GM18861 (cell line): Measurements from ENCODE around the gene MEMO1.
"Not testable (repeated sequence)": the region's sequence is repeated elsewhere in the genome, so short reads cannot be mapped to it uniquely, and the experiment has no call there.

Experiments used
- ATAC-seq: cut with Tn5 transposase; IDR thresholded peaks from one replicate; pipeline ENCODE4 v1.9.1; 2021; ENCODE audit not compliant: unreplicated experiment

Gene MEMO1

DNA sequence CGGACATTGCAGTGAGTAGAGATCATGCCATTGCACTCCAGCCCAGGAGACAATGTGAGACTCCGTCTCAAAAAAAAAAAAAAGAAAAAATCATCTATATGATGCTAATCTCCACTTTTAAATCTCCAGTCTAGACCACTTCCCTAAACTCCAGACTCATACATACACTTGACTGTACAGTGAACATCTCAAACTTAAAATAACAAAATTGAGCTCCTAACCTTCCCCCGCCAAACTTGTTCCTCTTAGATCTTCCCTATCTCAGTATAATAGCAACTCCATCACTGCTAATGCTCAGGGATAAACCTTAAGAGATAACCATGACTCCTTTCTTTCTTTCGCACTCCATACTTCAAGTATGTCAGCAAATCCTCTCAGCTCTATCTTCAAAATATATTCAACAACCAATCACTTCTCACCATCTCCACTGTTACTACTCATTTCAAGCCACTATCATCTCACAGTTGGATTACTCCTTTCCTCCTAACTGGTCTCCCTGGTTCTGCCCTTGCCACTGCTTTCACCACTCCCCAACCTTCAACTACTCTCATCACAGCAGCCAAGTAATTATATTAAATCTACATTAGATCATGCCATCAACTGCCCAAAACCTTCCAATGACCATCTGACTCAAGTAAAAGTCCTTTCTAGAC, 12.0 kb downstream of the MEMO1 start:
- no peak for ATAC-seq

DNA sequence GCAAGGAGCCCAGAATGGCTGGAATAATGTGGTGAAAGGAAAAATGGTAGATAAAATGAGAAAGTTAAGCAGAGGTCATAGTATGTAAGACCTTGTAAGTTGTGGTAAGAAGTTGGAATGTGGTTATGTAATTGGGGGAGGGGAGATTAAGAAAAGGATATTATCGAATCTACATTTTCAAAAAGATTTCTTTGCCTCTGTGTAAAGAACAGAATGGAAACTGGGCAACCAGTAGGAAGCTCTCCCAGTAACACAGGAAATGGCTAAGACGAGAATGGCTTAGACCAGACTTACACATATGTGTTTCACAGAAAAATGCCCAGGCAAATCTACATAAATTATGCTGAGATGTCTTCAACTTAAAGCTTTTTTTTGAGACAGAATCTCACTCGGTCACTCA, 13.2 kb downstream of the MEMO1 start:
- no peak for ATAC-seq

DNA sequence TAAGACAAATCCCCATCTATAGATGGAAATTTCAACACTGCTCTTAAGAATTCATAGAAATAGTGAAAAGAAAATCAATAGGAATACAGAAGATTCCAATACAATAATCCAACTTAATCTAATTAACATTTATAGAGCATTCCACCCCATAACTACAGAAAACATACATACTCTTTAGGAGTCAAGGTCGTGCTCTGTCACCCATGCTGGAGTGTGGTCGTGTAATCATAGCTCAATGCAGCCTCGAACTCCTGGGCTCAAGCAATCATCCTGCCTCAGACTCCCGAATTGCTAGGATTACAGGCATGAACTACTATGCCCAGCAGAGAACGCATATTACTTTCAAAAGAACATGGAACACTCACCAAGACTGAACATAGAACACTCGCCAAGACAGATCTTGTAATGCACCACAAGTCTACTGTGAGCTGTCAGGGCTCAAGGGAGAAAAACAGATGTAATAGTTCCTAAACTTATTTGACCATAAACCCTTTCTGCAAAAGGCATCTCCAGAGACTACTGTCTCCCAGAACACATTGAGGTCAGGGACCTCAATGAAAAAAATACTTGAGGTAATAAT, 14.1 kb downstream of the MEMO1 start:
- no peak for ATAC-seq

DNA sequence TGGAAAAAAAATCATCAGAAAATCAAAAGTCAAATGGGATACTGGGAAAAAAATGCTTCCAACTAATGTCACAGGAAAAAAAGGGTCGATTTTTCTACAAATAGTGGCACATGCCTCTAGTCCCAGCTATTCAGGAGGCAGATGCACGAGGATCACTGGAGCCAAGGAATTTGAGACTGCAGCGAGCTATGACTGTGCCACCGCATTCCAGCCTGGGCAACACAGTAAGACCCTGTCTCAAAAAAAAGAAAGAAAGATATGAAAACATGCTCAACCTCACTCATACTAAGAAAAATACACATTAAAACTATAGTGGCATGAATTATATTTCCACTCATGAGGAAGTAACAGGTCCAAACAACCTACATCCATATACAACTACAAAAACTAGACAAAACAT, 17.9 kb downstream of the MEMO1 start:
- ATAC-seq, result no peak

DNA sequence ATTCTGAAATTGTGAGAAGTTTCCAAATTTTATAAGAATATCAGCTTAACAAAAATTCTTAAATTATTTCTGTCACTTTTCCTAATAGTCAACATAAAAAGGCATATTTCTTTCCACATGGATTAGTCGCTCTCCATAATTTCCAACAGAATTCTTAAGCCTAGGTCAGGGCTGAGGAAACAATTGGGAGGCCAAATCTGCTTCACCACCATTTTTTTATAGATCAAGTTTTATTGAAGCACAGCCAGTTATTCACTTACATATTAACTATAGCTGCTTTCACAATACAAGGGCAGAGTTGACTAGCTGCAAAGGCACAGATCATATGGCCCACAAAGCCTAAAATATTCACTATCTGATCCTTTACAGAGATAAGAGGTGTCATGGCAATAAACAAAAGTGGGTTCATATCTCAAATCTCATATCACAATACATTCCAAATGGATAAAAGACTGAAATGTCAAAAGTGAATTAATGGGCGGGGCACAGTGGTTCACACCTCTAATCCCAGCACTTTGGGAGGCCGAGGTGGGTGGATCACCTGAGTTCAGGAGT, 18.7 kb downstream of the MEMO1 start:
- ATAC-seq, result no peak

DNA sequence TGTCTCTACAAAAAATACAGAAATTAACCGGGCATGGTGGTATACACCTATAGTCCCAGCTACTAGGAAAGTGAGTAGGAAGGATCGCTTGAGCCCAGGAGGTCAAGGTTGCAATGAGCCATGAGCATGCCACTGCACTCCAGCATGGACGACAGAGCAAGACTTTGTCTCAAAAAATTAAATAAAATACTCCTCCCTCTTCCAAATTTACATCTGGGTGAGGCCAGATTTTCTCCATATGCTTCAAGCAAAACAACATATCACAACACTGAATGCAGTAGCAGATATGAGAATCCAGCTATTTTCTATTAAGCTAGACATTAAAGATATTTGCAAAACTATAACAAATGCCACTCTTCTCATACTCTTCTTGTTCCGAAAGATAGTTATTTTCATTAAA, 20.9 kb downstream of the MEMO1 start:
- ATAC-seq, result no peak

DNA sequence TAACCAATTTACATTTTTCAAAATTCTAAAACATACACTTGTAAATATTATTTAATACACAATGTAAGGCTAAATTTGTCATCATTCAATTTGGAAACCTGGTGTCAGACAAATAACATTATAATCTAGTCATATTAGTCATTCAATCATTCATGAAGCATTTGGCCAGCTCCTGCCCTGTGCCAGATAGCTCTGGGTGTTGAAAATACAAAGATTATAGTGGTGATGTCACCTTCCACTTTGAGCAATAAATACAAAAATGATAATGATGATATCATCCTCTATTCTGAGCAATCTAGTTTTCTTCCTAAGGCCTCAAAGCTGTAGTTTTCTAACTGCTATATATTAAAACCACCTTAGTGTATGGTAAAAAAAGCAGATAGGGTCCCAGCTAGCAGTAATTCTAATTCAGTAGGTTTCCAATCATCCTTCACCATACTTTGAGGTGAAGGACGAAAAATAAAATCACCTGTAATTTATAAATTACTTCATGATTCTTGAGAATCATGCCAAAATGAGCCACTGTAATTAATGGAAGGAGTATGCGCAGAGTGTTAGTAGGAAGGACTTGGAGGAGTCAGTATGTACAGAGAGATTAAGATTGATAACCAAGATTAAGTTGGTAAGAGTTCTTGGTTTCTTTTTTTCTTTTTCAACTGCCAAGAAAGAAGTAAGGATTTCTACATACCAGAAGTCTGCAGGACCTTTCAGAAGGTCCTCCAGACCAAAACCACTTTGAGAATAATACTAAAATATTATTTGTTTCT, 23.2 kb downstream of the MEMO1 start:
- no peak for ATAC-seq

DNA sequence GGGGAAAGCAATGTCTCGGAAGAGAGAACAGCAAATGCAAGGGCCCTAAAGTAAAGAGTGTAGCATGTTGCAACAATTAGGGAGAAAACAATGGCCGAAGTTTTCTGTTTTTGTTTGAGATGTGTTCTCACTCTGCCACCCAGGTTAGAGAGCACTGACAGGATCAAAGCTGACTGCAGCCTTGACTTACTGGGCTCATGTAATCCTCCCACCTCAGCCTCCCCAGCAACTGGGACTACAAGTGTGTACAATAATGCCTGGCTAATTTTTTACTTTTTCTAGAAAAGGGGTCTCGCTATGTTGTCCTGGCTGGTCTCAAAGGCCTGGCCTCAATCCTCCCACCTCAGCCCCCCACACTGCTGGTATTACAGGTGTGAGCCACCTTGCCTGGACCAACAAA, 23.9 kb downstream of the MEMO1 start:
- no peak for ATAC-seq

DNA sequence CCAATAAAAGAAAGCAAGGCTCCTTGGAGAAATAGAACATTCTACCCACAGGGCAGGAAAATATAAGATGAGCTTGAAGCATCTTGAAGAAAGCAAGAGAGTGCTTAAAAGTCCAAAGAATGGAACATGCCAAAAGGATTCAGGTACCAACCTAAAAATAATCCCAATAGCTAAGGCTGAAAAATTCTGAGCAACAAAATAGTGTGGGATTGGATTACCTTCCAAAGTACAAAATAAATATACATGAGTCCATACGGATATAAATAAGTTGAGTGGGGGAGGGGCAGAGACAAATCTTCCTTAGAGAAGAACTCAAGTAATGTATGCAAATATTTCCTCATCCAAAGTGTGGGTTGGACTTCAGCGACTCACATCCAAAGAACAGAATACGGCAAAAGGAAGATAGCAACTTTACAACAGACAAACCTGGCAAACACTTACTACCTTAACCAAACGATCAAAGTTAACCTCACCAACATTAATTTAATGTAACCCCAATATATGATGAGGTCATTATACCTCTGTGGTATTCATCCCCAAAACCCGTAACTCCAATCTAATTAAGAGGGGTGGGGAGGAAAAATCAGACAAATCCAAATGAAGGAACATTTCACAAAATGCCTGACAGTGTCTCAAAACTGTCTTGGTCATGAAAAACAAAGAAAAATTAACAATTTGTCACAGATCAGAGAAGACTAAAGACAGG, 26.9 kb downstream of the MEMO1 start:
- no peak for ATAC-seq

DNA sequence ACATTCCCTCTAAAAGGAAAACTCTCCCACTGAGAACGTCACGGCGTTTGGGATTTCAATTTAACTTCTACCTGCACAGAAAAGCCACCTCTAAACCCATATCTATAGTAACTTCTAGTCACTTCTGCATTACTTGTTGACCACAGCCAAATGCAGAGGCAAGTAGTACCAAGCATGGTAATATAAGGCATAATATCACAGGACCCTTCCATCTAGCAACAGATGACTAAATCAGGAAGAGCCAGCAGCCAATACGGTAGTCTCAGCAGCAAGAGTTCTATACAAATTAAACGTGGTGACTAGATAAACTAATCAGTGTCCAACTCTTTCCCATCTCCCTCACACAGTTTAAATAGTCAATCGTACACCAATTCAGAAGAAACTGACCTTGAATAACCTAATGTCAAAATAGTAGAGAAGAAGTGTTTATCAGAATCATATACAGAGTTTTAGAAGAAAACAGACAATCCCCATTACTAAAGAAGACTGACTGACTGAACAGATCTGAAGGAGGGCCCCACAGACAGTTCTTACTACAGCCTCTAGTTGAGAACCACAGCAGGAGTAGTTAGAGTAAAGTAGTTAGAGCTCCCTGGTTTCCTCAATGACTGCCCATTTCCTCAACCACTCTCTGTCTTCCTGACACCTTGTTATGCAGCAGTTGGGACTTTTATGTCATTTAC, 30.0 kb downstream of the MEMO1 start:
- ATAC-seq, result peak; percentile 99

DNA sequence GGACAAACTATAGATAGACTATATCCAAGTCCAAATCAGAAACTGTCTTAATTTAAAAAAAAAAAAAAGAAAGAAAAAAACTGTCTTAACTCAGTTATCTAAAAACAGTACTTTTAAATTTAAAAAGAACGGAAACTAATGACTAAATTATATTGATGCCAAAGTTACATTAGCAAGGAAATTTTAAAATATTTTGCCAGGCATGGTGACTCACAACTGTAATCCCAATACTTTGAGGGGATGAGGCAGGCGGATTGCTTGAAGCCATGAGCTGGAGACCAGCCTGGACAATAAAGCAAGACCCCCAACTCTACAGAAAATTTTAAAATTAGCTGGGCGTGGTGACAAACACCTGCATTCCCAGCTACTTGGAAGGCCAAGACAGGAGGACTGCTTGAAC, 30.9 kb downstream of the MEMO1 start:
- ATAC-seq, result no peak

DNA sequence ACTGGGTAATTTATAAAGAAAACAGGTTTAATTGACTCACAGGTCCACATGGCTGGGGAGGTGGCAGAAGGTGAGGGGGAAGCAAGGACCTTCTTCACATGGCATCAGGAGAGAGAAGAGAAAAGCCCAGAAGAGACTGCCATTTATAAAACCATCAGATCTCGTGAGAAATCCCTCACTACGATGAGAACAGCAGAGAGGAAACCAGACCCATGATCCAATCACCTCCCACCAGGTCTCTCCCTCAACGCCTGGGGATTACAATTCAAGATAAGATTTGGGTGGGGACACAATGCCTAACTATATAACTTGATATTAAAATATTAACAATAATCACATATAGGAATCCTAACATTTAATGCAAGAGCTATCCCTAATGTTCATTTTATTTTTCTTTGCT, 31.8 kb downstream of the MEMO1 start:
- ATAC-seq, result no peak

DNA sequence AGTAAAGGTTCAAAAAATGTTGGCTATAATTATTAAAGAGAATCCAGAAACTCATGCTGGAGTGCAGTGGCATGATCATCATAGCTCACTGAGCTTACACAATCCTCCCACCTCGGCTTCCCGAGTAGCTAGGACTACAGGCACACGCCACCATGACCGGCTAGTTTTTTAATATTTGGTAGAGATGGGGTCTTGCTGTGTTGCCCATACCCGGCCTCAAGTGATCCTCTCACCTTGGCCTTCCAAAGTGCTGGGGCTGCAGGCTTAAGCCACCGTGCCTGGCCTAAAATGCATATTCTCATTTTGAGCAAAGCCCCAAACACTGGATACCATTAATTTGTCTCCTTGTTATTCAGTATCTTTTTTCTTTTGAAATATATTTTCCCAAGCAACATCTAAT, 32.4 kb downstream of the MEMO1 start:
- ATAC-seq, result no peak

DNA sequence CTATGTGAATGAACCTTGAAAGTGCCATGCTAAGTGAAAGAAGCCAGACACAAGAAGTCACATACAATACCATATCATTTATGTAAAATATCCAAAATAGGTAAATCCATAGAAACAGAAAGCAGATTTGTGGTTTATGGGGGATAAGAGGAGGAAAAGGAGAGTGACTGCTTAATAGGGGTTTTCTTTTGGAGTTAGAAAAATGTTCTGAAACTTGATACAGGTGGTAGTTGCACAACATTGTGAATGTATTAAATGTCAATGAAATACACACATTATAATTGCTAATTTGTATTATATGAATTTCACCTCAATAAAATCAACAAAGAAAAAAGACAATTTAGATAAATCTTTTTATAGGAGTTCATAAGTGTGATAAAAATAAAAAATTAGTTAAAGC, 37.1 kb downstream of the MEMO1 start:
- no peak for ATAC-seq

DNA sequence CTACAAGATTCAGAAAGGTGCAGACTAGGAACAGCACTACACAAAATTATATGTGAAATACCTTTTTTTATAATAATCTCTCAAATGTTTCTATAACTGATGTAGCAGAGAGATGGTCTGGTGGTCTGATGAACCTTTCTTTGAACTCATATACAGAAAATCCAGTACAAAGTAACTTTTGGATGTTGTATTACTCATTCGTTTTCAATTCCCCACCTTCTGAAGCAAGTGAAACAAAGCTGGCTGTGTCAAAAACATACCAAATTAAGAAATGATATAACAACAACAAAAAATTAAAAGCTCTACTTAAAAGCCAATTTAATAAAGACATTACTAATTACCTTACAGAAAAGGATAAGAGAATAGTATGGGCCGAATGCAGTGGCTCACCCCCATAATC, 38.7 kb downstream of the MEMO1 start:
- ATAC-seq, result no peak

DNA sequence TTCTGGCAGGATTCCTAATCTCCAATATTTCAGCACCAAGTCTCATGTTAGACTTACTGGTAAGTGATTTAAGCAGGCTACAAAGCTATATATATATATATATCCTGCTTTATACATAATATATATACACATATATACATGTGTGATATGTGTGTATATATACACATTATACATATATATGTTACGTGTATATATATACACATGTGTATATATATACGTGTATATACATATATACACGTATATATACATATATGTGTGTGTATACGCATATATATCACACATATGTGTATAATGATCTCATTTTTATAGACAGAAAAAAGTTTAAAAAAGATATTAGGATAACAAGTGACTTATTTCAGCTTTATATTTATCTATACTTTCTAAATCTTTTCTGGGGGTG, 41.6 kb downstream of the MEMO1 start:
- no peak for ATAC-seq

DNA sequence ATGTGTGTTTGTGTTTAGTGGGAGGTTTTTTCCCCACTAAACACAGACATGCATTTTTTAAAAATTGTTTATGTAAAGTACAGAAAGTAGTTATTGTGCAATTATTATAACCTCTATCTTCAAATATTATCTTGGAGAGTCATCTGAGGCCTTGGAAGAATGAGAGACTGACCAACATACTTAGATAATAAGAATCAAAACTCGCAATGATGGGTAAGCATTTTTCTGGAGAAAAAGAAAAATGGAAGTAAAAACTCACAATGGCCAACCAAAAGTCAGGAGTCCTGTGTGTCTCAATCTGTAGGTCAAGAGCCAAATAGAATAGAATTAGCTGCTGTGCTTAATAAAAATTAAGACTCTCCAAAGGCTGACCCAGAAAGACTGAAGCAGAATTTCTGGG, 43.0 kb downstream of the MEMO1 start:
- no peak for ATAC-seq

DNA sequence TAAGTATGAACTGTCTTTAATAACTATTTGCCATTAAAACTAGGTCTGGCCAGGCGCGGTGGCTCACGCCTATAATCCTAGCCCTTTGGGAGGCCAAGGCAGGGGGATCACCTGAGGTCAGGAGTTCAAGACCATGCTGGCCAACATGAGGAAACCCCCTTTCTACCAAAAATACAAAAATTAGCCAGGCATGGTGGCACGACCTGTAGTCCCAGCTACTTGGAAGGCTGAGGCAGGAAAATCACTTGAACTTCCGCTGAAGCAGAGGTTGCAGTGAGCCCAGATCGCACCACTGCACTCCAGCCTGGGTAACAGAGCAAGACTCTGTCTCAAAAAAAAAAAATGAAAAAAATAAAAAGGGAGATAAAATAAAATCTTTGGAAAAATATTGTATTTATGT, 44.4 kb downstream of the MEMO1 start:
- not testable (repeated sequence) for ATAC-seq

DNA sequence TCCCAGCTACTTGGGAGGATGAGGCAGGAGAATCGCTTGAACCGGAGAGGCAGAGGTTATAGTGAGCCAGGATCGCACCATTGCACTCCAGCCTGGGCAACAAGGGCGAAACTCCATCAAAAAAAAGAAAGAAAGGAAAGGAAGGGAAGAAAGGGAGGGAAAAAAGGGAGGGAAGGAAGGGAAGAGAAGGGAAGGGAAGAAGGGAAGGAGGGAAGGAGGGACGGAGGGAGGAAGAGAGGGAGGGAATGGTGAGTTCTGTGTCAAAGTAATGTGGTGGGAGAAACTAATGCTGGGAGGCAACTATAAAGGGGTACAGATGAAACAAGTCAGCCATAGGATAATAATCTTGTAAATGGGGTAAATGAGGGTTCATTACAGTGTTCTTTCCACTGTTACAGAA, 45.7 kb downstream of the MEMO1 start:
- no peak for ATAC-seq

DNA sequence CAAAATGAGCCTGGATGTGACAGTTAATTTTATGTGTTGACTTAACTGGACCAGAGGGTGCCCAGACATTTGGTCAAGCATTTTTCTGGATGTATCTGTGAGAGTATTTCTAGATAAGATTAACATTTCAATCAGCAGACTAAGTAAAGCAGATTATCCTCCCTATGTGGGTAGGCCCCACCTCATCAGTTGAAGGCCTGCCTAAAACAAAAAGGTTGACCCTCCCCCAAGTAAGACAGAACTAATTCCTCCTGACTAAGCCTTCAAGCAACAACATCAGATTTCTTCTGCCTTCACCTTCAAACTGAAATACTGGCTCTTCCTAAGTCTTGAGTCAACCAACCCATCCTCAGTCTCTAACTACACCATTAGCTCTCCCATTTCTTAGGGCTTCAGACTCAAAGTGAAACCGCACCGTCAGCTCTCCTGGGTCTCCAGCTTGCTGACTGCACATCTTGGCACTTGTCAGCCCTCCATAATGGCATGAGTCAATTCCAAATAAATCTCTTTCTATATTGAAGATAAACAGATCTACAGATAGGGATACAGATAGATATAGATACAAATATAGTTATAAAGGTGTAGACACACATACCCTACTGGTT, 47.9 kb downstream of the MEMO1 start:
- no peak for ATAC-seq
